Body of pancreas (tissue), 4 donors: ENCODE data around the gene SERPINE3.

Experiments used
- CTCF ChIP-seq, 7 experiments: fragments of 450-650 bp in 4 of 7; fragments of 200-600 bp in 3 of 7; sonication (generic) in 3 of 7; IDR thresholded peaks; one replicate each; pipeline ENCODE4 v1.5.1; 2016 to 2019; ENCODE audit warnings: antibody characterized with exemption in 7 of 7
- POLR2A ChIP-seq, 3 donors: fragments of 450-650 bp; IDR thresholded peaks; one replicate each; pipeline ENCODE4 v1.6.1; 2016; ENCODE audit warnings: antibody characterized with exemption in 3 of 3, mild to moderate bottlenecking in 2 of 3

DNA sequence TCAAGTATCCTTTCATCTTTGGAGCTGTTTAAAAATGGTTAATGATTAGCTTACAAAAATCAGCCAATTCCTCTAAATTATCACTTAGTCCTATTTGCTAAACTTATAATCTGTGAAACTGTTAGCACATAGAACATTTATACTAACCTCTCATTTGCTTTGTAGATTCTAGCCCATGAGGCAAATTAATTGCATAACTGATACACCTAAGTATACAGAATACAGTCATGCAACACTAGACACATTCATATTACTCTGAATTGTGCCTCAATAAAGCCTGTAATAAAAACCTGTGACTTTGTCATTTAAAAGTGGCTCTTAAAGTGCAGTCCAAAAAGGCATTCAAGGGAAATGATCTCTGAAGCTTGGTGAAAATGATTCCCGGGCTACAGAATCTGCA is 21.0 kb downstream of the SERPINE3 start:
- TF ChIP-seq CTCF (IDR thresholded peaks at IDR 0.05) (no peak), POLR2A (IDR thresholded peaks at IDR 0.05) (no peak)
